Measurements from ENCODE around the gene TMEM80. TPM values are rescaled to one million over a fixed set of nuclear protein-coding genes. Genes with fewer than 3 reads are reported as not detected.

TMEM80 gene
- total and polyA plus RNA-seq, 12 donors, result 11.1 to 85.3 (median 32.8) TPM

DNA sequence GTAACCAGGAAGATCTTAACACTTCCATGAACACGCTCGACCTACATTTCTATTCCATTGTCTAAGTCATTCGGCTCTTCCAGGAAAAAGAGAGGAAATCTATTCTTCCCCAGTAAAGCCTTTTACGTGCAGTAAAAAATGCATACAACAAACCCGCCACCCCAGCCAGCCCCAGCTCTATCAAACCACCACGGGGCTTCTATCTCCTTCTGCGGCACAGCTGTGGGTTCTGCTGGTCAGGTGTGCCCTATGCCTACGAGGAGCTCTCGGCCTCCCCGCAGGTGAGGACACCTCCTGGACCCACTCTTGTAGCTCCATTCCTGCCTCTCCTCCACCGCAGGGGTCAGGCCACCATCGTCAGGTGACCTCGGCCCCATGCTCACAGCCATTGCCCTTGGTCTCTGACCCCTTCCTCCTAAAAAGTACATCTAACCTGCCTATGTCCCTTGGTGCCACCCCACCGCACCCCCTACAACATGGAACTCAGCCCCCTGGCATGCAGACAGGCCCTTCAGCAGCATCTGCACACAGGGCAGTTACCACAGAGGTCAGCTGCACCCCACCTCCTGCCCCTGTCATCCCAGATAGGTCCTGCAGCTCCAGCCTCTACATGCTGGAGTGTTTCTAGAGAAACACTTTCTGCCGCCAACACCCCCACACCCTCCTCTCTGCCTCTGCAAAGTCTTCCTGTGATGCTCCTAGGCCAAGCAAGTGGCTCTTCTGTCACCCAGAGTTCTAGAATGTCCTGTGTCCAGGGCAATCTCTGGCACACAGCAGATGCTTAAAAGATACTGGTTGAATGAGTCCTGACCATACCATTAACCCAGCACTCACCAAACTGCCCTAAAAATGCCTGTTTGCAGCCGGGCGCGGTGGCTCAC, 3.7 kb upstream of the TMEM80 start:
- H3K36me3 ChIP-seq (replicated peaks in 1 of 2), result peaks cover 0 to 27% of the 10 kb centered on the region in 2 donors
- intact Hi-C loops (cut with DNase I), result no loop called here
- 93 to 97% (median 94%) methylated on average over 14 to 18 of the region's 18 CpGs for WGBS, 4 donors
- H3K9me3 ChIP-seq (replicated peaks in 1 of 3), result no peaks in the 10 kb centered on the region
- no peak overlapping the region for H3K27ac ChIP-seq
- TF ChIP-seq POLR2A (IDR thresholded peaks at IDR 0.05), result no peak
- no peak for TF ChIP-seq CTCF (IDR thresholded peaks at IDR 0.05)
- DNase-seq, result no peak
- no peaks in the 10 kb centered on the region for H3K27me3 ChIP-seq
- peaks cover 20 to 22% of the 10 kb centered on the region in 2 donors for H3K4me1 ChIP-seq (replicated peaks in 1 of 2)
- H3K4me3 ChIP-seq, result no peak overlapping the region

DNA sequence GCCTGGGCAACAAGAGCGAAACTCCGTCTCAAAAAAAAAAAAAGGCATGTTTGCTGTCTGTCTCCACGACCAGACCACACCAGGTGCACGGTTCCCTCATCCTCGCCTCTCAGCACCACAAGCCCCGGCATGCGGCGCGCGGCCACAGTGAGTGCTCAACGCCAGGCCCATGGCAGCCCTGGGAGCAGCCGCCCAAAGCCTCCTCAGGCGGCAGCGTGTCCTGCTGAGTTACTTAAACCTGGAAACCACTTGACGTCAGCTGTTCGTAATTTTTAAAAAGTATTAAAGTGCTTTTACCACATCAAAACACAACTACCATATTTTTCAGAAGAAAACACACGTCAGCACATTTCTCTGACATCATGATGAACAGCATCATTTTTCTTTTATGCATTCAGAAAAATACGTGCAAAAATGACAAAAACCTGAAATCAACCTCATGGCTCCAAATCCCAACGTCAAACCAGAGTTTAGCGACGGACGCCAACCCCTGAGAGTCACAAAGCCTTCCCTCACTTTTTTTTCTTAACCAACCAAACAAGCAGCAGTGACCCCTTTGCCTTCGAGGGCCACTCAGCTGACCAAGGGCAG, 2.7 kb upstream of the TMEM80 start:
- 87 to 91% (median 89%) methylated on average over 23 of the region's 23 CpGs for WGBS, 4 donors
- peaks cover 0 to 22% of the 10 kb centered on the region in 2 donors for H3K36me3 ChIP-seq (replicated peaks in 1 of 2)
- H3K4me3 ChIP-seq, result no peak overlapping the region
- peak overlapping the region in 1 of 5 donors; percentile 13 for H3K27ac ChIP-seq
- no peaks in the 10 kb centered on the region for H3K27me3 ChIP-seq
- H3K4me1 ChIP-seq (replicated peaks in 1 of 2), result peaks cover 29% of the 10 kb centered on the region in 2 donors
- TF ChIP-seq CTCF (IDR thresholded peaks at IDR 0.05) (no peak), POLR2A (IDR thresholded peaks at IDR 0.05) (no peak)
- no peak for DNase-seq
- intact Hi-C loops (cut with DNase I), result no loop called here
- H3K9me3 ChIP-seq (replicated peaks in 1 of 3), result no peaks in the 10 kb centered on the region

DNA sequence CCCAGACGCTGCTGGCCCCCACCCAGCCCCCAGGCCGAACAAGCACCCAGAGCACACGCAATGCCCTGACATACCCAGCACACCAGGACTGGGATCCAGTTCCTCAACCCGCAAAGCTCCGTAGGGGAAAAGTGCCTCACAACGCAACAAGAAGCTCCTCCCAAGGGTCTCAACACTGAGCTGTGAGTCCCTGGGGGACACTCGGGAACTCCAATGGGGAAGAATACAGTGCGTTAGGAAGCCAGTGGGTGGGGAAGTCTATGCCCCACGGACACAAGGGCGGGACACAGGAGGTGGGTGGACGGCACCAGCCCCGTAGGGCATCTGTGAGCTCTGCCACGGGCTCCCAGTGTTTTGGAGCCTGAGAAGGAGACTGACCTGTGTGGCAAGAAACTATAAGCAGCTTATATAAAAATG, 2.2 kb upstream of the TMEM80 start:
- no peaks in the 10 kb centered on the region for H3K9me3 ChIP-seq (replicated peaks in 1 of 3)
- DNase-seq, result no peak
- intact Hi-C loops (cut with DNase I), result no loop called here
- WGBS, 4 donors, result 41 to 55% (median 53%) methylated on average over 10 to 13 of the region's 13 CpGs
- TF ChIP-seq CTCF (IDR thresholded peaks at IDR 0.05) (no peak), POLR2A (IDR thresholded peaks at IDR 0.05) (no peak)
- H3K4me1 ChIP-seq (replicated peaks in 1 of 2), result peaks cover 29 to 33% of the 10 kb centered on the region in 2 donors
- peak overlapping the region in 1 of 4 donors; percentile 34 for H3K4me3 ChIP-seq
- H3K27me3 ChIP-seq, result no peaks in the 10 kb centered on the region
- H3K36me3 ChIP-seq (replicated peaks in 1 of 2), result peaks cover 0 to 18% of the 10 kb centered on the region in 2 donors
- peak overlapping the region in 1 of 5 donors; percentile 13 for H3K27ac ChIP-seq

- Histone ChIP-seq H3K4me1 (replicated peaks in 1 of 2) (peaks cover 29 to 37% of the 10 kb centered on the region in 2 donors), H3K27ac (peak overlapping the region in 2 of 5 donors; percentile 99 to 100), H3K4me3 (peak overlapping the region in 1 of 4 donors; percentile 73), H3K9me3 (replicated peaks in 1 of 3) (no peaks in the 10 kb centered on the region), H3K27me3 (no peaks in the 10 kb centered on the region), H3K36me3 (replicated peaks in 1 of 2) (peaks cover 0 to 13% of the 10 kb centered on the region in 2 donors)
- no peak for TF ChIP-seq CTCF (IDR thresholded peaks at IDR 0.05)
- 67 to 69% (median 68%) methylated on average over 9 to 15 of the region's 15 CpGs for WGBS, 4 donors
- intact Hi-C loops (cut with DNase I), result no loop called here
- peak in 2 of 7 donors; percentile 42 to 53 for DNase-seq
These were observed 1.6 kb upstream of the TMEM80 start for GRCh38 chr11:693887-694562.

Data from adrenal gland (tissue), 12 donors.